HG03175 (cell line): ENCODE measurements around the gene MEGF11.

ENCODE experiments used
- ATAC-seq: cut with Tn5 transposase; IDR thresholded peaks from one replicate; pipeline ENCODE4 v1.9.1; 2021; ENCODE audit warnings: mild to moderate bottlenecking, moderate library complexity; ENCODE audit not compliant: unreplicated experiment

The MEGF11 gene

DNA sequence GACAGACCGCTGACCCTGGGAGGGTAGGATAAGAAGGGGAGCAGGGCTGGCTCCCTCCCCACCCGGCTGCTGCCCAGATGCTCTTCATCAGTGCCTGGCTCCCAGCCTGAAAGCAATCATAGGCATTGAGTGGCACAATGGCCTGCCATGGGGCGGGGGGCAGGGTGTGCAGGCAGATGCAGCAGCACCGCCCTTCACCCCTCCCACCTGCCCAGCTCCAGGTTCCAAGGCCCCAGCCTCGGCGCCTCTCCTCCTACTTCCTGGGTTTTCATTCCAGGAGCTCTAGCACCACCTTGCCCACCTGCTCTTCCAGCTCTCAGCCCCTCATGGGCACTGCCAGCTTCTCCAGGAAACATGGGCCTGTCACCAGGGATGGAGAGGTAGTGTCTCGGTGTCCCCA is 101.7 kb downstream of the MEGF11 start:
- no peak for ATAC-seq

DNA sequence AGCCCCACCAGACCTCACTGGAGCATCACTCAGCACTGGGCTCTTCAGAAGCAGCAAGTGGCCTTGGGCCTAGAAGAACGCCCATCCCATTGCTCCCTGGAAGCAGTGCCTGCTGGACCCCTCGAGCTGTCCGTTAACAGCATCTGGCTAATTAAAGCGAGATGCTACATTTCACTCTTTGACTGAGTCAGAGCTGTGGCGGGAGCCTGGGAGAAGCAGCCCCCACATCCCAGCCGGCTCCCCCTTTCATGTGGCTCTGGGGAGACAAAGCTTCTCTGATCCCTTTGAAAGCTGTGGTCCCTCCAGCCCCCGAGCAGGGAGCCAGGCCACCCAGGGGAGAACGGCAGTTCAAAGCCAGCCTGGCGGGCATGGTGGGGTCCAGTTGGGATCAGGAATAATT is 103.7 kb downstream of the MEGF11 start:
- no peak for ATAC-seq

DNA sequence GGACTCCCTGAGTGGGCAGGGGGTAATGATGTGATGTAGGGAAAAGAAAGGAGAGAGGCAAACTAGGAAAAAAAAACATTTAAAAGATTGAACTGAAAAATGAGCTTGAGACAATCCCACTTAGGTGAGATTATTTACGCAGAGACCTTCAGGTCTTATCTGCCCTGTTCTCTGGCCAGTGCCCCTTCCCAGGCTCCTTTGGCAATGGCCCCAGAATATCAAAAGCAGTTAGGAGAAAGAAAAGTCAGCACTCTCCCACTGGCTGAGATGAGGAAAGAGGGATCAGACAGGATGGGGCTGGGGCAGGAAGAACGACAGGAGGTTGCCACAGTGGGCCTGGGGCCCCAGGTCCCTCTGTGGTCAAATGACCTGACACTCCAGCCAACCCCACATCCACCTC is 105.4 kb downstream of the MEGF11 start:
- no peak for ATAC-seq

DNA sequence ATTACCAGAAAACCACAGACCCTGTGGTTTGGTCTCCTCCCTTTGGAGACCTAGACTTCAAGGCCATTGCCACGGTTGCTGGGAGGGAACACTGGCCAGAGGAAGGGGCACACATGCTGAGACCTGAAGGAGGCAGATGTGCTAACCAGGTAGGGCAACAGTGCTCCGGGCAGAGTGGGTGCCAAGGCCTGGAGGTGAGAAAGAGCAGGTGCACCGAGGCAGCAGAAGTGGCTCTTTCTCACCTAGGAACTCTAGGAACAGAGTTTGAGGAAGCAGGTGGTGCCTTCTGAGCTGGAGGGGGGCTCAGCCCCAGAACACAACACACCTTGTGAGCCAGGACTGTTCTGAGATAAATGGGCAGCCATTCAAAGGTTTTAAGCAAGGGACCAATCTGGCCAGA is 106.1 kb downstream of the MEGF11 start:
- ATAC-seq, result no peak

DNA sequence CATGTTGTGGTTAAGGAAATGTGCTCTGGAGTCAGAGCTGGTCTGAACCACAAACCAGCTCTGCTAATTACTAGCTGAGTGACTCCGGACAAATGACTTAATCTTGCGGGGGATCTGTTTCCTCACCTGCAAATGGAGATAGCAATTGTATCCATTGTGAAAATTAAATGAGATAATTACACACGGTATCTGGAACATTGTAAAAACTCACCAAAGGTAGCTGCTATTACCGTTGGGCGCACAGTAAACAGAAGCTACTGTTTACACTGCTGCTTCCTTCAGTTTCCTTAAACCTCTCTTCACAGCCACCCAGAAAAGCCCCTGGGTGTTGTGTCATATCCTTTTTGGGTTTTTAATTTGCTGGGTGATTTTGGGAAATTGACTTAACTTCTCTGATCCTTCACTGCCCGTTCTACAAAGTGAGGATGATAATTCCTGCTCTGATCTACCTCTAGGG is 107.8 kb downstream of the MEGF11 start:
- ATAC-seq, result no peak

DNA sequence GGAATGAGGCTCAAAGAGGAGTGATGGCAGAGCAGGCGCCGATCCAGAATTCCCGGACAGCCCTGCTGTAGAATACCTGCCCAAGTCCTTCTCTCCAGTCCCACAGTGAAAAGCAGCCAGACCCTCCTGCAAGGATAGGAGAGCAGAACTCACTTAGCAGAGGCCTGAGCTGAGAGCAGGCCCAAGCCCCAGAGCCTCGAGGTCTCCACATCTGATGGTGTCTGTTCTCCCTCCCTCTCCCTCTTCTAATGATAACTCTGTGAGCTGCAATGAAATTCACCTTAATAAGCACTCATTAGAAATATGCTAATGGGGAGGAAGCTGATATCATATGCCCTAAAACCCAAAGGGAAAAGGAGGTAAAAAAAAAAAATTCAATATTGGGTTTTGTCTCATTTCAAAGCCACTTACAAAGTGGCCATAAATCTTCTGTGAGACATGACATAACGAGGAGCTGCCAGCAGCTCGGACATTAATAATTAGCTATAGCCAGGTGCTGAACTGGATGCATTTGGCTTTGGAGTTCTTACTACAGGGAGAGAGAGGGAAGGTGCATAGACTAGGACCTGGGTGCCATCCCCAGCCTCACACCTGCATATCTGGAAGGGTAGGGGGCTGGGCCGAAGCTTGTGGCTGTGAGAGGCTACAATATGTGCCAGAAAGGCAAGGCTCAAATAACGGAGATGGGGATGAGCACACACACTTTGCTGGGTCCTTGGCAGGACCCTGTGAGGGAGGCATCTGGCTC is 108.4 kb downstream of the MEGF11 start:
- no peak for ATAC-seq

DNA sequence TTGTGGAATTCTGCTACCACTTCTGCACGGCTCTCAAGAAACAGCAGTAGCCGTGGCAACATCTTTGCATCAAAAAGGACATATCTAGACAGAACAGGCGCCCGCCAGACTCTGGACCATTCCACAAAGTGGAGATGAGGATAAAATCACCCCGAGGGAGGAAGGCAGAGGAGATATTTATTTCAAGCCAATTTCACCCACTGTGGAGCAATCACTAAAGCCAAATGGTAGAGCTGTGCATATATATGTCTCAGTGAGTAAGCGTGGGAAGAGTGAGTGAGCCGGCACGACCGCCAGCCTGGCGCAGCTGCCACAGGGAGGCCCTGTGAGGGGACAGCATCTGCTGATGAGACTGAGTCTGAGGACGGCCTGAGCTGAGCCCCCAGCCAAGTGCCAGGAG is 111.3 kb downstream of the MEGF11 start:
- no peak for ATAC-seq

DNA sequence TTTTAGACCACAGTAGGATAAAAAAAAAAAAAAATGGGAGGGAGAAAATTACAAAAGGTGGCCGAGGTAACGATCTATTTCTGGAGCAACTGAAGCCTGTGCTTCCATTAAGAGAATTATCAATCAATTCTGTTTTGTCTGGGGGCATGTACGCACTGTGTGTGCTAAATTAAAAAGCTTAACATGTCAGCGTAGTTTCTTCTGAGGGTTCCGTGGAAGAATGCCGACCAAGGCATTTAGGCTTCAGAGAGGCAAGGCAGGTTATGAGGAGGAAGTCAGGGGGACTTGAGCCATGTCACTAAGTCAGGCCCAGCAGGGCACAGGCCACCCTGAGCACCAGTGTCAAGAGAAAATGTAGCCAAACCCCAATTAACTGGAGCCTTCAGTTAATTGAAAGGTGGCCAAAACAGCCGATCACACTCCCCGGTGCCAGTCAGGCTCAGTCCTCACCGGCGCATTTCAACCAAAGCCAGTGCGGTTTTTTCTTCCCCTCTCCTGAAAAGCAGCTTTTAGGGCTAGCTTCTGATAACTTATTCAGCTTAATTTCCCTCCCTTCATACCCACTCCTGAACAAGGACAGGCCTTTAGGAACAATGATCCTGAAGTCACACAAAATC is 113.9 kb downstream of the MEGF11 start:
- ATAC-seq, result no peak

DNA sequence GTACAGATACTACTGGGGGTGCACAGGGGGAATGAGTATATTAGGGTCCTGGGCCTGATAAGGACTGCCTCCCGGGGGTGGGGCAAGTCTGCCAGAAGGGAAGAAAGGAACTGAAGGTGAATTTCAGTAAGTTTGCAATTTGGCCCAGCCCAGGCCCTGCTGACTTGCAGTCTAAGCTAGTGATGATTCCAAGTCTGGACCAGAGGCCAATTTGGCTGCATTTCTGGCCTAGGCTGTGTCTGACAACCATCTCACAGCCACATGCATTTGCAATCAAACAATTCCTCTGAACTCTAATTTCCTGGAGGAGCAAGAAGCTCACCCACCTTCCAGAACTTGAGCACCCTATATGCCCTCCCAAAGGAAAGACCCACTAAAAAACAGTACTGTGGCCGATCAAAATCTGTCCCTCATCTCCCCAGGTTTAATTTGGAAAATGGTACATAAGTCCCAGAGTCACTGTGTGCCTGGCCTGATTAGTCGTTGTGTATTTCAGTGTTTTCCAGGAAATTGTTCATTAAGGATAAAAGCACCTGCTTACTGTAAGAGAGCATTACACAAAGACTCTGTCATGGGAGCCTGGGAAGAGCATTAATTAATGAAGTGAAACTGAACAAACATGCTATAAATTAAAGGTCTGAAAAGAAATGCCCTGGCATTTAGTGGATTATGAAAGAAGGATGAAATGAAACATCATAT is 114.5 kb downstream of the MEGF11 start:
- no peak for ATAC-seq

DNA sequence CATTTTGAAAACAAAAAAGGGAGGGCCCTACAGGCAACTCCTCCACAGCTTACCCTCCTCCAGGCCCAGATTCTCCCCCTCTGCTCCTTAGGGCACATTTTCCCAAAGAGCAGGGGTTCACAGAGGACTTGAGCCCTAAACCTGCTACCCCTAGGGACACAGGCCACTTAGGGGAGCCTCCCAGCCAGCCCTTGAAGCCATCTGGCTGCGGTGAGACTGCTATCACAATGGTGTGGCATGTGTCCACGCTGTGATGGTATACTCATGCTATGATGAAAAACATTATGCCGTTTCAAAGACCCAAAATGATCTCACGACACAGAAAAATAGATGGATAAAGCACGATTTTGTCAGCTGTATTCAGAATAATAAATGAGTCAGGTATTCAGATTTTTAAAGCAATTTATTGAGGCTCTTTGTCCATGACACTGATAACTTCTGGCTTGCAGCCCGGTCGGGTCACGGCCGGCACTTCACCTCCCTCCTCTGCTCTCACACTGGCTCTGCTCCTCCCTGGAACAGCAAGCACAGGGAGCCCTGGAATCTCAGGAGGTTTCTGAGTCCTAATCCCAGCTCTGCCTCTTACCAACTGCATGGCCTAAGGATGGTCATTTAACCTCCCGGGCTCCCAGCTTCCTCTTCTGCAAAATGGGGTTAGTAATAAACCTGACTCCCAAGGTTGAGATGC is 115.3 kb downstream of the MEGF11 start:
- ATAC-seq, result no peak

DNA sequence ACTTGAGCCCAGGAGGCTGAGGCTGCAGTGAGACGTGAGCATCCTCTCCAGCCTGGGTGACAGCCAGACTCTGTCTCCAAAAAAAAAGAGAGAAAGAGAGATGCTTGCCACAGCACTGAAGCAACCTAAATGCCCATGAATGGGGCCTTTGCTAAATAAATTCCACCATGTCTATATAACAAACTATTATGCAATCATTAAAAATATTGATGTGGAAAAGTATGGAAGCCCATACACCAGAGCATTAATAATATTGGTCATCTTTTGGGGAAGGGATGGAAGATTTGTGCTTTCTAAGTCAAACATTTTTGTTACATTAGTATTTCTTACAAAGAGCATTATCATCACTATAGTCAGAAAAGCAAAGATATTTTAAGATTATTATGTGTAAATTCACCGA is 116.6 kb downstream of the MEGF11 start:
- ATAC-seq, result no peak

DNA sequence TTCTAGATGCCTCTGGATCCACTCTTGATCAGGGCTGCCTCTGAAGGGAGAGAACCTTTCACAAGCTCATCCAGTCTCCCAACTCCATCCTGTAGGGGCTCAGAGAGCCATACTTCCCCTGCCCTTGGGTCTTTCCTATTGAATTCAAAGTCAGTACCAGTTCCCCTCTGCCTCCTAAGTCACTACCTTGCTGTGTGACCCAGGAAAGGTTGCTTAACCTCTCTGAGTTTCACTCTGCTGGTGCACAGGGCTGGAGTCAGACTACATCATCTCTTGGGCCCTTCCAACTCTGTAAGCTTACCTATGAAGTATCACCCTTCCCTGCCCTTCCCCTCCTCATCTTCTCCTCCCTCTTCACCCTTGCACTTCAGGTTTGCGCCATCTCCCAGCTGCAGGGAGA is 117.9 kb downstream of the MEGF11 start:
- no peak for ATAC-seq

DNA sequence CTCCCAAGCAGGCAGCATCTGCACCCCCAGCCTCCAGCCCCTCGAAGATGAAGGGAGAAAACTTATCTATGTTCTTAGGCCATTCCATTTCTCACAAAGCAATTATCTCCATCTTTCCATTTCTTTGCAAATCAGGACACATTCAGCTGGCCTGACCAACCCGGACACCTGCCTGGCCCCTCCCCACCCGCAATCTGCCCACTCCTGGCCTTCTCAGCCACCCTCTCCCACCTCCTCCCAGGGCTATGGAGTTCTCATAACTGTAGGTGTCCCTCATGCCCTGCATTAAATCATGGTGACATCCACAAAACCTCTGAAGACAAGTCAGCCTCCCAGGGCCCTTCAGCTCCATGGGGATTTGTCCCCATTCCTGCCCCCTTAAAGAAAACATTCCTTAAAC is 119.3 kb downstream of the MEGF11 start:
- ATAC-seq, result no peak

DNA sequence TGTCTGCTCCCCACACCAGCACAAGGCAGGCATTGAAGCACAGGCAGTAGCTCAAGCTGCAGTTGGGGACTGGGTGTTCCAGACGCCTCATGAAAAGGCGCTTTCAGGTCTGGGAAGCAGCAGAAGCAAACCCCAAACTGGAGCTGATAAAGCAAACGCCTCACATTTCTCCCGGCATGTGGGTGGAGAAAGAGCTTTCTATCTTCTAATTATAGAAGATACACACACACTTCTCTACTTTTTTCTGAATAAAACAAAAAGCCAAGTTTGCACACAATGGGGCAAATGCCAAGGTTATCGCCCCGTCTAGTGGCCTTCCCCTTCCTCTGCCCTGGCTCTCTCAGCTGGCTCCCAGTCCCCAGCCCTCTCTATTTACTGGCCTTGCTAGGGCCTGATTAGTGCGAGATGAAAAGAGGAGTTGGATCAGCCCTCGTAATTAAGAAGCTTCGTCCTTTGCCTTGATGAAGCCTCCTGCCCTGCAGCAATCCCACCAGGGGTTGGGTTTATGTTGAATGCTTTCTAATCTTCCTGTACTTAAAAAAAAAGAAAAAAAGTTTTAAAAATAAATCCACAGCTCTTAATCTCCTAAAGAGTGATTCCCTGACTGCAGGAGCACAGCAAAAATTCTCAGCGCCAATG is 120.2 kb downstream of the MEGF11 start:
- no peak for ATAC-seq

DNA sequence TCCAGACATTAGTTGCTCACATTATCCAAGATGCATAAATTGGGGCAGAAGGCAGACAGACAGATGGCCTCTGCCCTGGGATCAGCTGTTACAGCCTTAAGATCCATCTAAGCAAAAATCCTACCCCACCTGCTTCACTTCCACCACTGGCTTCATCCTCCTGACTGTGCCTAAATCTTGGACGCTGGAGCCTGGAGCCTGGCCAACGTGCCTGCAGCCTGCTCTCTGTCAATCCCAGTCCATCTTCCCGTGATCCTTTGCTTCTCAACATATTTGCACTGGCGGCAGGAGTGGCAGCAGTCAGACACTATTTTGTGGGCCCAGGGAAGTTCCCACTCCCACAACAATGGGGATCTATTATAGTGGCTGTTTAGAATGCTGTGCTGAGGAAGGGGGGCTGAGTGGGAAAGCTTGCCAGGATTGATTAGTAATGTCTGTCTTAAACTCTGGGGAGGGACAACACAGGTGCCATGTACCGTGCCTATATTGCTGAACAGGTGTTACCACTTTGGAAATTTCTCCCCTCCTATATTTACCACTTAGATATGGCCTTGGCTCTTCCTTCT is 121.2 kb downstream of the MEGF11 start:
- ATAC-seq, result no peak

DNA sequence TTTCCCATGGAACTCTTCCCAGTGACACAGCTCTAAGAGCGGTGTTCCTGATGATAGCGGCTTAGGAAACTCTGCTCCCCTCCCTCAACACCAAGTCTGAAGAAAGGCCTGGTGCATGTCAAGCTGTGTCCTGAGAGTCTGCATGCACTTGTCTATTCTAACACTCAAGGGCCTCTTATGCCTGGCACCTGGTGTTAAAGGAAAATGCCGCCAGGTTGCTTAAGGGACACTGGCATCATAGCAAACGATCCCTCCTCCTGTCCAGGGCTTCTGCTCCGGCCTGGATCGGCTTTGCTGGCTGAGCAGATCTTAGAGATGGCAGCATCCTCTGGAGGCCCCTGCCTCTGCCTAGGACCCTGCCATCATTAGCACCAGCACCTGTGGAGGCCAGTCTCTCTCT is 121.7 kb downstream of the MEGF11 start:
- no peak for ATAC-seq

DNA sequence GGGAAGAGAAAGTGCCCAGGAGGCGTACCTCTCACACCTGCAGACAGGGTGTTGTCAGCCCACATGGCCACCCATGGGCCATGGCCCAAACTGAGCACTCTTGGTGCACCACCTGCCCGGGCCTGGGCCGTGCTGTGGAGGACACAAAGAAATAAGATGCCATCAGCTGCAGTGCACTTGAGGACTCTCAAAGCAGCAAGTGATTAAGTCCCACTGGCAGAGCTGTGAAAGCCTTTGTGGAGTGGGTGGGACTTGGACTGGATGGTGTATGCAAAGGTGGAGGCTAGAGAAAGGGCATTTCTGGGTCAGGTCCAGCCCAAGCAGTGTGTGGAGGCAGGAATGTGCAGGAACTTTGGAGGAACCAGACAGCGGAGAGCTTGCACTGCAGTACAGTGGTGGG is 122.3 kb downstream of the MEGF11 start:
- ATAC-seq, result no peak

DNA sequence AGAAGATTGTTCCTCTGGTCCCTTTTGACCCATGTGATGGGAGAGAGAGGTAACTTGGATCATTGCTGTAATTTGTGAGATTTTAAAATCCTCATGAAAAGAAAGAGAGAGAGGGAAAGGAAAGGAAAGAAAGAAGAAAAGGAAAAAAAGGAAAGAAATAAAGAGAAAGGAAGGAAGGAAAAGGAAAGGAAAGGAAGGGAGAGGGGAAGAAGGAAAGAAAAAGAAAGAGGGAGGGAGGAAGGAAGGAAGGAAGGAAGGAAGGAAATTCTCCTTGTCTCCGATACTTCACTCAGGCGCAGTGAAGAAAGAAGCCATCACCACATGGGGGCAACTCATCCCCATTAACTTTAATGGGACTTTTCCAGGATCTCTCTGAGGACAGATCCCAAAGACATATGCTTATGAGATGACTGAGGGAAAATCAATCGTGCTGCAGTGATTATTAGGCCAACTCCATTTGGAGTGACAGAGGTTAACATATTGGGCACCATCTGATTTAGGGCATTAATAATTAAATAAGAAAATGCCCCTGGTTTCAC is 123.0 kb downstream of the MEGF11 start:
- no peak for ATAC-seq

DNA sequence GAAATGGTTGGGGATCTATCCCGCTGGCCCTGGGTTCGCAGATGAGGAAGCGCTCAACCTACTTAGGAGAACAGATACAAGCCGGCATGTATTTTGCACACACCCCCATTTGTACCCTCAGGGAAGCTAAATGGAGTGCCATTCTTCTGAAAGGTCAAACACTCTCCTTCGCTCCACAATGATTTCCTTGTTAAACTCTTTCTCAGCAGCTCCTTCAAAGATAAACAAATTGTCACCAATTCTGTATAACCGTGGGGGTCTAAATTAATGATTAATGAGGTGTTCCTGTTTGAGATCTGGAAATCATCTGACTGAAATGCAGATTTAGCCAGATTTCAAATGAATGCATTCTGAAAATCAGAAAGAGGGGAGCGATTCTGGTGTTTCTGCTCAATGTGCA is 124.0 kb downstream of the MEGF11 start:
- ATAC-seq, result no peak

DNA sequence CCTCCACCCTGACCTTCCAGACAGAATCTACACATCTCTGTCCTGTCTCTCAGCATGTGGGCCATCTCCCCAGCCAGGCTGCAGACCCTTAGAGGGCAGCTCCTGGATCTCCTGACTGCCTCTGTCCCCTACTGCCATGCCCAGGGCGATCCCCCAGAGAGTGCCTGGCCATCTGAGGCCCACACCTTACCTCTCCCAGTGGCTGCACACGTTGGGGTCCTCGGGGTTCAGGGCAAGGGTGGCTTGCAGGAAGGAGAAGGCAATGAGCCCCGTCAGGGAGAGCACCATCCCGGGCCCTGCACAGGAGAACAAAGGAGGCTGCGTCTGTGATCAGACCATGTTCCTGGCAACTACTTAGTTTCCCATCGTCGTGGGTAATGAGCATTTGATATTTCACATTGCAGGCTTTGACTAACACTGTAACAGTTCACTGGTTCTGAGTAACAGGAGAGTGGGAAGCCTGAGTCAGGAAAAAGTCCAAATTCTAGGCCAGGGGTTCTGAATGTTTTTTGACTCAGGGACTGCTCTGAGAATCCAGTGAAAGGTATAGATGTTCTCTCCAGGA is 125.4 kb downstream of the MEGF11 start:
- ATAC-seq, result no peak
